Ovary (tissue), 9 donors: ENCODE results near the gene WARS2. TPM values are rescaled to one million over a fixed set of nuclear protein-coding genes. Genes with fewer than 3 reads are reported as not detected.

Experiments used
- DNase-seq, 5 donors: peaks; one replicate each; pipeline ENCODE4 v3.0.0-alpha.2; 2019 to 2020
- H3K27ac ChIP-seq, 2 donors: fragments of 200-600 bp; one replicate each; pipeline versions ENCODE4 v1.5.1 to v1.8.0; 2019 to 2022
- H3K27me3 ChIP-seq: fragments of 200-600 bp; one replicate; pipeline ENCODE4 v1.8.0; 2022
- H3K36me3 ChIP-seq: fragments of 200-600 bp; sonication (generic); one replicate; pipeline ENCODE4 v1.5.1; 2019
- H3K4me1 ChIP-seq: one replicate; pipeline ENCODE4 v1.8.1; 2013; ENCODE audit warnings: mild to moderate bottlenecking, moderate library complexity; ENCODE audit not compliant: insufficient read depth
- H3K4me3 ChIP-seq: fragments of 200-600 bp; sonication (generic); one replicate; pipeline ENCODE4 v1.5.1; 2017
- H3K9me3 ChIP-seq, 2 donors: fragments of 200-600 bp in 1 of 2; sonication (generic) in 1 of 2; one replicate each; pipeline versions ENCODE4 v1.5.1 to v1.8.1; 2013 to 2019; ENCODE audit warnings: mild to moderate bottlenecking in 1 of 2, moderate library complexity in 1 of 2
- CTCF ChIP-seq, 3 donors: fragments of 450-650 bp in 2 of 3; fragments of 200-600 bp in 1 of 3; IDR thresholded peaks; one replicate each; pipeline versions ENCODE4 v1.5.1 to v1.8.0; 2016 to 2022; ENCODE audit warnings: antibody characterized with exemption in 3 of 3, mild to moderate bottlenecking in 1 of 3
- EP300 ChIP-seq: sonication (generic); formaldehyde crosslinking; IDR thresholded peaks from one replicate; pipeline ENCODE4 v1.6.1; 2017; ENCODE audit warnings: antibody characterized with exemption
- POLR2A ChIP-seq: fragments of 450-650 bp; IDR thresholded peaks from one replicate; pipeline ENCODE4 v1.6.1; 2017; ENCODE audit warnings: antibody characterized with exemption, mild to moderate bottlenecking, moderate library complexity
- WGBS, 3 donors: extraction: QIAGEN DNeasy Blood & Tissue Kit in 1 of 3; methylation state at CpG; one replicate each; pipeline versions ENCODE4 v1.1.5 to v1.1.7; 2013 to 2017; 5-methylcytosine and 5-hydroxymethylcytosine counted together
- intact Hi-C, 4 donors: fragments of 100-400 bp; cut with DNase I; formaldehyde crosslinking; loops; one replicate each; pipeline versions ENCODE4 v1.11.0 to v1.15.1; 2022 to 2023
- polyA plus RNA-seq, 2 donors: library from polyadenylated mRNA; stranded (reverse); fragments of 200-250 nt in 1 of 2; fragments of 350-450 nt in 1 of 2; fragmentation: Illumina TruSeq in 1 of 2; extraction: RNeasy Lipid Tissue Mini Kit (QIAGEN cat#74804) in 1 of 2; gene quantifications; one replicate each; pipeline ENCODE4 v1.2.3, GENCODE V29; 2013 to 2014
- total RNA-seq, 7 donors: library from RNA; depleted of rRNA in 2 of 7; stranded (reverse); fragments of >200 nt in 2 of 7; fragmentation: NEBNext Ultra II Directional in 3 of 7; extraction: Animal tissue kit (Norgen Biotek cat#: 25700) in 3 of 7; gene quantifications; one replicate each; pipeline versions ENCODE4 v1.1.0 to v1.2.4, GENCODE V29; 2016 to 2023
- donor health status: DM: no; HTN: no; CAD: no; lungs with moderate emphysema.
- donor health status: DM: no; HTN: no; CAD: no.
- donor health status: Bipolar disorder and iron deficiency.
- donor health status: DM: yes; HTN: yes; CAD: no.
- donor health status: DM: no; HTN: no; CAD: no.
- donor health status: DM: yes; HTN: yes; CAD: no.

The WARS2 gene
- total and polyA plus RNA-seq, 9 donors = 6.1 to 20.3 (median 15.5) TPM

GRCh38 chr1:119099775-119100174 is 40.7 kb downstream of the WARS2 start:
- intact Hi-C loops = no loop called here
- no peaks in the 10 kb centered on the region for H3K4me1 ChIP-seq
- no peak overlapping the region for H3K4me3 ChIP-seq
- H3K36me3 ChIP-seq = no peaks in the 10 kb centered on the region
- H3K27ac ChIP-seq = no peak overlapping the region
- no peaks in the 10 kb centered on the region for H3K9me3 ChIP-seq
- TF ChIP-seq CTCF (IDR thresholded peaks at IDR 0.05) (no peak), EP300 (no peak), POLR2A (no peak)
- no peaks in the 10 kb centered on the region for H3K27me3 ChIP-seq
- DNase-seq = no peak

- DNase-seq = no peak
- WGBS, 3 donors = 81 to 92% (median 84%) methylated on average over 3 of the region's 3 CpGs
- TF ChIP-seq POLR2A (no peak), CTCF (IDR thresholded peaks at IDR 0.05) (no peak), EP300 (no peak)
- intact Hi-C loops = no loop called here
- Histone ChIP-seq H3K4me1 (no peaks in the 10 kb centered on the region), H3K27ac (no peak overlapping the region), H3K9me3 (no peaks in the 10 kb centered on the region), H3K4me3 (no peak overlapping the region), H3K36me3 (no peaks in the 10 kb centered on the region), H3K27me3 (no peaks in the 10 kb centered on the region)
Observed at GRCh38 chr1:119097380-119097779, 43.1 kb downstream of the WARS2 start.

GRCh38 chr1:119093721-119094120 is 46.7 kb downstream of the WARS2 start:
- no peak for DNase-seq
- H3K4me1 ChIP-seq = no peaks in the 10 kb centered on the region
- no peak for TF ChIP-seq EP300
- no peak for TF ChIP-seq POLR2A
- TF ChIP-seq CTCF (IDR thresholded peaks at IDR 0.05) = no peak
- H3K27ac ChIP-seq = no peak overlapping the region
- no peaks in the 10 kb centered on the region for H3K9me3 ChIP-seq
- intact Hi-C loops = no loop called here
- no peak overlapping the region for H3K4me3 ChIP-seq
- no peaks in the 10 kb centered on the region for H3K36me3 ChIP-seq
- WGBS, 3 donors = 88 to 97% (median 94%) methylated on average over 1 of the region's 1 CpG
- H3K27me3 ChIP-seq = no peaks in the 10 kb centered on the region

- TF ChIP-seq CTCF (IDR thresholded peaks at IDR 0.05) = no peak
- TF ChIP-seq POLR2A = no peak
- TF ChIP-seq EP300 = no peak
- H3K36me3 ChIP-seq = no peaks in the 10 kb centered on the region
- H3K4me3 ChIP-seq = no peak overlapping the region
- DNase-seq = no peak
- intact Hi-C loops = no loop called here
- H3K27me3 ChIP-seq = no peaks in the 10 kb centered on the region
- H3K27ac ChIP-seq = no peak overlapping the region
- H3K4me1 ChIP-seq = no peaks in the 10 kb centered on the region
- no peaks in the 10 kb centered on the region for H3K9me3 ChIP-seq
- 70 to 86% (median 85%) methylated on average over 4 of the region's 4 CpGs for WGBS, 3 donors
Observed at GRCh38 chr1:119091618-119092017, 48.8 kb downstream of the WARS2 start.

GRCh38 chr1:119090250-119090649 is 50.2 kb downstream of the WARS2 start:
- no peak for TF ChIP-seq CTCF (IDR thresholded peaks at IDR 0.05)
- TF ChIP-seq EP300 = no peak
- TF ChIP-seq POLR2A = no peak
- no peaks in the 10 kb centered on the region for H3K36me3 ChIP-seq
- 96 to 97% (median 96%) methylated on average over 3 of the region's 3 CpGs for WGBS, 3 donors
- no peaks in the 10 kb centered on the region for H3K27me3 ChIP-seq
- no peak overlapping the region for H3K4me3 ChIP-seq
- no peak for DNase-seq
- no peak overlapping the region for H3K27ac ChIP-seq
- H3K9me3 ChIP-seq = no peaks in the 10 kb centered on the region
- no peaks in the 10 kb centered on the region for H3K4me1 ChIP-seq
- intact Hi-C loops = no loop called here
